PC-9 (cell line): ENCODE data around the gene FBXW7.

Experiments
- CTCF ChIP-seq: fragments of 200-600 bp; sonication (generic); conservative IDR thresholded peaks from 2 replicates; pipeline ENCODE4 v1.6.1; 2017; ENCODE audit warnings: mixed run types, antibody characterized with exemption, mild to moderate bottlenecking, moderate library complexity
- EZH2 ChIP-seq: fragments of 200-600 bp; sonication (generic); IDR thresholded peaks from 2 replicates; pipeline ENCODE4 v1.8.0; 2017; ENCODE audit warnings: antibody characterized with exemption, low read depth

GRCh38 chr4:152394791-152395190 is 141.1 kb downstream of the FBXW7 start:
- TF ChIP-seq CTCF (no peak), EZH2 (no peak)
